Skeletal muscle cell (primary cell): ENCODE measurements around the gene UPF2.
"Not testable (repeated sequence)": the region's sequence is repeated elsewhere in the genome, so short reads cannot be mapped to it uniquely, and the experiment has no call there.

Source experiments
- DNase-seq: peaks from one replicate; pipeline ENCODE4 v3.0.0-alpha.2; 2010; ENCODE audit warnings: low read depth
- H3K4me3 ChIP-seq: 2 replicates; pipeline ENCODE4 v1.5.1; 2011; ENCODE audit warnings: low read depth, mild to moderate bottlenecking, control low read depth, low read length, moderate library complexity

Gene UPF2

GRCh38 chr10:12042797-12043651 lies at the start of gene UPF2:
TSS of gene UPF2 (minus strand) at chr10:12042809. CDS start at chr10:12035423, 7,386 bp downstream.
- peak within 1 kb of the TSS; percentile 98 for H3K4me3 ChIP-seq
- DNase-seq: peak; percentile 96

GRCh38 chr10:12091421-12091820 lies 48.8 kb upstream of the UPF2 start:
- no peak overlapping the region for H3K4me3 ChIP-seq
- DNase-seq: no peak

- no peak overlapping the region for H3K4me3 ChIP-seq
- no peak for DNase-seq
These were observed 46.3 kb upstream of the UPF2 start for GRCh38 chr10:12088919-12089318.

- no peak overlapping the region for H3K4me3 ChIP-seq
- DNase-seq: peak; percentile 17
These were observed 39.4 kb upstream of the UPF2 start for GRCh38 chr10:12081879-12082557.

- DNase-seq: no peak
- no peak overlapping the region for H3K4me3 ChIP-seq
These were observed 38.9 kb upstream of the UPF2 start for GRCh38 chr10:12081470-12081869.

- no peak for DNase-seq
- no peak overlapping the region for H3K4me3 ChIP-seq
These were observed 35.1 kb upstream of the UPF2 start for GRCh38 chr10:12077580-12078180.

- no peak for DNase-seq
These were observed 30.9 kb upstream of the UPF2 start for GRCh38 chr10:12073526-12073925.

GRCh38 chr10:12071441-12071840 lies 28.8 kb upstream of the UPF2 start:
- DNase-seq, H3K4me3 ChIP-seq: not testable (repeated sequence)

More at GRCh38 chr10:12073526-12073925, 30.9 kb upstream of the UPF2 start:
- no peak overlapping the region for H3K4me3 ChIP-seq

- DNase-seq: peak; percentile 91
- H3K4me3 ChIP-seq: peak within 1 kb of the TSS; percentile 87
These were observed 26.1 kb upstream of the UPF2 start, which contains the start of gene DHTKD1 for GRCh38 chr10:12068449-12069269. TSS of gene DHTKD1 (plus strand) at chr10:12068954. CDS start at chr10:12069034, 80 bp downstream.

- DNase-seq: peak; percentile 30
- H3K4me3 ChIP-seq: no peak overlapping the region
These were observed 24.7 kb upstream of the UPF2 start for GRCh38 chr10:12067336-12067735.

GRCh38 chr10:12063483-12063818 lies 20.8 kb upstream of the UPF2 start:
- H3K4me3 ChIP-seq: no peak overlapping the region
- DNase-seq: no peak

- no peak for DNase-seq
- H3K4me3 ChIP-seq: no peak overlapping the region
These were observed 20.3 kb upstream of the UPF2 start for GRCh38 chr10:12062754-12063482.

GRCh38 chr10:12061124-12061523 lies 18.5 kb upstream of the UPF2 start:
- DNase-seq: no peak

GRCh38 chr10:12056748-12057147 lies 14.1 kb upstream of the UPF2 start:
- no peak overlapping the region for H3K4me3 ChIP-seq
- DNase-seq: no peak

More at GRCh38 chr10:12061124-12061523, 18.5 kb upstream of the UPF2 start:
- H3K4me3 ChIP-seq: no peak overlapping the region

- no peak overlapping the region for H3K4me3 ChIP-seq
- no peak for DNase-seq
These were observed 13.1 kb upstream of the UPF2 start for GRCh38 chr10:12055732-12056131.

- no peak for DNase-seq
- no peak overlapping the region for H3K4me3 ChIP-seq
These were observed 8.6 kb upstream of the UPF2 start for GRCh38 chr10:12051241-12051640.

GRCh38 chr10:12050528-12050927 lies 7.9 kb upstream of the UPF2 start:
- DNase-seq: no peak
- H3K4me3 ChIP-seq: no peak overlapping the region

GRCh38 chr10:12048547-12048946 lies 5.9 kb upstream of the UPF2 start:
- H3K4me3 ChIP-seq: no peak overlapping the region
- DNase-seq: no peak

GRCh38 chr10:12045596-12045995 lies 3.0 kb upstream of the UPF2 start:
- no peak for DNase-seq
- H3K4me3 ChIP-seq: no peak overlapping the region
